GM19463 (cell line): ENCODE data around the gene ARID1B.

Experiments used
- ATAC-seq: cut with Tn5 transposase; IDR thresholded peaks from one replicate; pipeline ENCODE4 v1.9.1; 2021; ENCODE audit warnings: mild to moderate bottlenecking, moderate library complexity; ENCODE audit not compliant: unreplicated experiment

Gene ARID1B

DNA sequence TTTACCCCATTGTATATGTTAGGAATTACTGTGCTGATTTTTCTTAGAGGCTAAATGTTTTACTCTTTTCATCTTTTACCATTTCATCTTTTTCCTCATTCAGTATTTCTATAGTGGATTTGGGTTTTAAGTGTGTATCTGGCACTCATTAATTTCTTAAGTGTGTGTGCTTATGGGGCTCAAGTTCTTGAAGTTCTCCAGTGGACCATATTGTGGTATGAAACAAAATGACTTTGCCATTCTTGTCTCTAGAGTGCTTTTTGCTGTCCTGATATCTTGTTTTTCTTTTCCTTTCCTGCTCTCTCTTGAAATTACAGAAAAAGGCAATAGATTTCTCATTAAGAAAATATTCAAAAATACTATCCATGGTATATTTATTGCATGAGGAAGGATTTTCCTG, 123.1 kb downstream of the ARID1B start:
- no peak for ATAC-seq

DNA sequence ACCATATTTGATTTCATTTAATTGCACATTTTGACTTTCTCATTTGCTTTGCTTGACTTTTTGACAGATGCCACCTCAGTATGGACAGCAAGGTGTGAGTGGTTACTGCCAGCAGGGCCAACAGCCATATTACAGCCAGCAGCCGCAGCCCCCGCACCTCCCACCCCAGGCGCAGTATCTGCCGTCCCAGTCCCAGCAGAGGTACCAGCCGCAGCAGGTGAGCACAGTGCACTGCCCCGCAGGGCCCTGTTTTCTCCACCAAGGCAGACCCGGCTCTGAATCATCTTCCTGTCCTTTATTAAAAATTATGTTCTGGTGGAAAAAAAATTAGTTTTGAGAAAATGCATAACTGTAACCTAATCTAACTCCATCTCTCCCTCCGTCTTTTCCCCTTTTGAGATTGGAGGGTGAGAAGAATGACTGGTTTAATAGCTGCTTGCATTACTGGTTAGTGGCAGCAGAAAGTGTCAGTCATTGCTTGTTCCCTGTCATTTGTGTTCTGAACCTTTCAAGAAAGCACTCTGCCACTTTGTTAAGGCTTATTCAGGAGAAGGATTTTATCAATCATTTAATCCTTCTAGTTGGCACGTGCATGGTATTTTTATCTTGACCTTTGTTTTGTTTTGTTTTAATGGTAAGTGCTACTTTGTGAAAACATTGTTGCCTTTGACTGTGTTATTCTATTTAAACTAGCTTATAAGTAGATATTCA, 124.3 kb downstream of the ARID1B start:
- no peak for ATAC-seq

DNA sequence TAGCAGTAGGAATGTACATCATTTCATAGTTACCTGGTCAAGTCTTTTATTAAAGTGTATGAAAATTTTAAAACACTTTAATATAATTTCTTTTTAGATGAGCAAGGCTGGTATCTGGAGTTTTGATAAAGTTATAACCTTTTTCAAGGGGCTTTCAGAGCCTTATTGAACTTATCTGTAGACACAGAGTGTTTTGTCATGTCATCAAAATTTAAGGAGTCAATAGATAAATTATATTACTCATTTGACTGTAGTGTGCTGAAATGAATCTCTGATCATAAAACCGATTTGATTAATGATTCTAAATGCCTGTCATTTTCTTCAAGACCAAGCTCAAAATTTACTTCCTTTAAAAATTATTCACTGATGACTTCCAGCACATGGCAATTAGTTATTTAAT, 125.6 kb downstream of the ARID1B start:
- no peak for ATAC-seq

DNA sequence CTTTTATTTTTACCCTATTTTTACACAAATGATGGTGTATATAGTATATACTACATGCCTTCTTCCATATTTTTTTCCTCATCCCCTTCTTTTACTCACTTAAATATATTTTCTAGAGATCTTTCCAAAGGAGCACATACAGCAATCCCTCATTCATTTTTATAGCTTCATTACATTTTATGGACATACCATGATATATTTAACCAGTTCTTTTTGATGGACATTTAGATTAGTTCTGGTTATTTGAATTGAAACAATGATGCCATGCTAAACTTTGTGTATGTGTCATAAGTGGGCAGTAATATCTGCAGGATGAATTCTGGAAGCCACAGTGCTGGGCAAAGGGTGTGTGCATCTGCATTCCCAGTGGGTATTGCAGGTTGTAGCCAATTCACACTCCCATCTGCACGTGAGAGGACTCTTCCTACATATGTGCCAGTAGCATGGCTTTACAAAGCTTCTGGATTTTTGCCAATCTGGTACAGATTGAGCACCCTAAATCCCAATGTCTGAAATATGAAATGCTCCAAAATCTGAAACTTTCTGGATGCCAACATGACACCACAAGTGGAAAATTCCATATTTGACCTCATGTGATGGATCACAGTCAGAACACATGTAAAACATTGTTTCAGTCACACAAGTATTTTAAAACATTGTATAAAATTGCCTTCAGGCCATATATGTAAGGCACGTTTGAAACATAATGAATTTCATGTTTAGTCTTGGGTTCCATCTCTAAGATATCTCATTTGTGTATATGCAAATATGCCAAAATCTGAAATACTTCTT, 127.2 kb downstream of the ARID1B start:
- no peak for ATAC-seq

DNA sequence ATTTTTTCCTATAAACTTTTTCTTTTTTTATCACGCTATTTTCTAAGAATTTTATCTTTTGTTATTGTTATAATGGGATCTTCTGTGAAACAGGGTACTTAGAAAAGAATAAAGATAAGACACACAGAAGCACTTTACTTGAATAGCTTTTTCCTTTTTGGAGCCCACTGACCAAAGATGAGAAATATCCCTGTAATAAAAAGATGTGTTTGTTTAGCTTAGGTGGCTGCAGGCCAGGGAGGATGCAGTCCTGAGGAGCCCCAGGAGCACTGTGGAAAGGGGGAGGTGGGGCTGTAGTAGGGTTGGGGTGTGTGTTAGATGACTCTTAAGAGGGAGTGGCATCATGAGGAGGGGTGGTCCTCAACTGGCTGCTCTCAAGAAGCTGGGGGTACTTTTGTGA, 128.6 kb downstream of the ARID1B start:
- ATAC-seq = no peak

DNA sequence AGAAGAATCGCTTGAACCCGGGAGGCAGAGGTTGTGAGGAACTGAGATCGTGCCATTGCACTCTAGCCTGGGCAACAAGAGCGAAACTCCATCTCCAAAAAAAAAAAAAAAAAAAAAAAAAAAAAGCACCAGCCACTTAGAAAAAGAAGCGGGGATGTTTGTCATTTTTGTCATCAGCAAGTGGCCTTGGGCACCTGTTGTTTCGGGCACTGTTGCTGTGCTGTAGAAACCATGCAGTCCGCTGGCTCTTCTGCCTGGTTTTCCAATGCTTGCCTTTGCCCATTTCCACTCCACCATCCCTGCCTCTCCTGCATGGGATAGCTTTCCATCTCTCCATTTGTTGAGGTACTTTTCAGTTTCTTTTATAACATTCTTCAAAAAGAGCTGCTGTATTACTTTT, 129.3 kb downstream of the ARID1B start:
- no peak for ATAC-seq

DNA sequence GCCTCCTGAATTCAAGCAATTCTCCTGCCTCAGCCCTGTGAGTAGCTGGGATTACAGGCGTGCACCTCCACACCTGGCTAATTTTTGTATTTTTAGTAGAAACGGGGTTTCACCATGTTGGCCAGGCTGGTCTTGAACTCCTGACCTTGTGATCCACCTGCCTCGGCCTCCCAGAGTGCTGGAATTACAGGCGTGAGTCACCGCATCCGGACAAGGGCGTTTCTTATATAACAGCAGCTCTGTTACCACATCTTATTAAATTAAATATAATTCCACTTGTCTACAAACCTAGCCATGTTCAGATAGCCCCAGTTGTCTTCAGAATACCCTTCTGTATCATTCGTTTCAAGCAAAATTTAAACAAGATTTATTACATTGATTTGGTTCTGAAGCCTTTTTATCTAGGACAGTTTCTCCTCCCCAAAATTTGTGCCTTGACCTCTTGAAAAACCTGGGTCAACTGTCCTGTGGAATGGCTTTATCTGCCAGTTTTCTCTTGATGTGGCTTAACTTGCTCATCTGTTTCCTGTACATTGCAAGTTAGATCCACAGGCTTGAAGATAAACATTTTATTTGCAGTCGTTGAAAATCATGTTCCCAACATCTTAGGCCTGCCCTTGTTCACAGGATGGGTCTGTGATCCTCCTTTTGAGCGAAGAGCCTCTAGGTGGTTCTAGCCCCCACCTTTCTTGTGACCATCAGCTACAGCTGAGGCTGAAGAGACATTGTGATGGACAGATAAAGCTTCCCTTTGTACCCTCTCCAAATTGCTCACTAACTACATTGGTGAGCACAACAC, 132.2 kb downstream of the ARID1B start:
- no peak for ATAC-seq

DNA sequence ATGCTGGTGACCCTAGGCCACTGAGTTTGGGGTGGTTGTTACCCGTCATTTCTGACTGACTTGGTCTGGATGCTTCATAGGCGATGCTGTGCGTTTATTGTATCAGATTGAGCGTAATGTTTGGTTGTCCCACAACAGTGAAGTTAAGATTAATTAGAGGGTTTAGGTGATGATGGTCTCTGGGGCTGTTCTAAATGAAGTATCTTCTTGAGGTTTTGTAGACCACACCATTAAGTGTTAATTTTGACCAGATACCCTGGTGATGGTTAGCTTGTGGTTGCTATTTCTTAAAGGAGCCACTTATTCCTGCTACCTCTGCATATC, 132.8 kb downstream of the ARID1B start:
- no peak for ATAC-seq

DNA sequence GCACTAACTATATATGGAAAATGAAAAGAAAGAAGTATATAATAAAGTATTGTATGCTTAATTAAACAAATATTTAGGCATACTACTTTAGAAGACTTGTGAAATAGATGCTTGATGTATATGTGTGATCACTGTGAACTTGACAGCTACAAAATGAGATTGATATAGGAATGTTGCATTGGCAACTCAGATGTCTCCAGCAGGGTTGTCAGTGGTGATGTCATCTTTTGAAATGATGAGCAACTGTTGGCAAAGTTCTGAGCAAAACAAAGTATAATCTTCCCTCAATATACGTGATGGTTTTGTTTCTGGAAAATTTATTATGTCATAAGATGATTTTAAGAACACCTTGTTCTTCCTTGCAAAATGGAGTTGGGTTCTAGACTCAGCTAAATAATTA, 133.8 kb downstream of the ARID1B start:
- no peak for ATAC-seq

DNA sequence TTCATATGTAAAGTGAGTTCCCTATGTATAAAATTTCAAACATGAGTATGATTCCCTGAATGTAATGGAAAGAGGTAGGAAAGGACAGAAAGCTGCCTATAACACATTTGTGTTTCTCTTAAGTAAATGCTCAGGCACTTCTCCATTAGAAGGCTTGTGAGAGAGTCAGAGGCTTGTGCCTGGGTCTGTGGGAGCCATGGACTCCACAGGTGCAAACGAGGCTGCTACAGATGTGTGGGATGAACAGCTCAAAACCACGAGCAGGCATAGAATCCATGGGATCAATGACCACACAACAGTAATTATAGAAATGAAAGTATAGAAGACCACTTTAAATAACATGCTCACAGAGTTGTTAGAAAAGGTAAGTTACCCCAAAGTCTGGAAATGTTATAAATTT, 134.4 kb downstream of the ARID1B start:
- ATAC-seq = no peak

DNA sequence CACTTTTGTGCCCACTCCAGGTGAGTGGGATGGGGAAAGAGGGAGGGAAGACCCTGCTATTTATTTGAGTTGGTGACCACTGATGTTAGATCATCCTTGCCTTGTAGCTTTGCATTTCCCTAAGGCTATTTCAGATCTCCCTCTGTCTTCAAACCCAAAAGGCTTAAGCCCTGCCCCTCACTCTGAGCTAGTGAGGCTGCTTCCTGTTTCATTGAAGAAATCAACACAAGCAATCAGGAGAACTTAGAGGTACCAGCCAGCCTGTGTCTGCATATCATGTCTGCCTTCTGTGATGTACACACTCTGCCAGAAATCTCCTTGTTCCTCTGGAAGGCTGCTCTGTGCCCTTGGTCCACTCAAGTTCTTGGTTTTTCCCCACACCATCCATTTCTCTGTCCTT, 135.3 kb downstream of the ARID1B start:
- no peak for ATAC-seq

DNA sequence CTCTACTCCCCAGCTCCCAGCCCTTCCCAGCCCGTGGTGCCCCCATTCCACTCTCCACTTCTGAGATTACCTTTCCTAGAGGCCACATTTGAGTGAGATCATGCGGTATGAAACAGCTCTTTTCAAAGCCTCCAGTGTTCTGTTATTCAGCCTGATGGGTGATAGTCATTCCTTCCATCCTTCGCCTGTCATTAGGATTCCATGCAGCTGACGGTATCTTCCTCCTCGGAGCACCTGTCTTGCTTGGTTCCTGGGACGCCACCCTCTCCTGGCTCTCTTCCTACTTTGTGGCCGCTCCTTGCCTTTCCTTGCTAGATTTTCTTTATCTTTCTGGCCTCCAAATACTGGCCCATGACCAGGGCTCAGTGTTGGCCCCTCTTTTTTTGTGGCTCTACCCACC, 137.0 kb downstream of the ARID1B start:
- ATAC-seq = no peak

DNA sequence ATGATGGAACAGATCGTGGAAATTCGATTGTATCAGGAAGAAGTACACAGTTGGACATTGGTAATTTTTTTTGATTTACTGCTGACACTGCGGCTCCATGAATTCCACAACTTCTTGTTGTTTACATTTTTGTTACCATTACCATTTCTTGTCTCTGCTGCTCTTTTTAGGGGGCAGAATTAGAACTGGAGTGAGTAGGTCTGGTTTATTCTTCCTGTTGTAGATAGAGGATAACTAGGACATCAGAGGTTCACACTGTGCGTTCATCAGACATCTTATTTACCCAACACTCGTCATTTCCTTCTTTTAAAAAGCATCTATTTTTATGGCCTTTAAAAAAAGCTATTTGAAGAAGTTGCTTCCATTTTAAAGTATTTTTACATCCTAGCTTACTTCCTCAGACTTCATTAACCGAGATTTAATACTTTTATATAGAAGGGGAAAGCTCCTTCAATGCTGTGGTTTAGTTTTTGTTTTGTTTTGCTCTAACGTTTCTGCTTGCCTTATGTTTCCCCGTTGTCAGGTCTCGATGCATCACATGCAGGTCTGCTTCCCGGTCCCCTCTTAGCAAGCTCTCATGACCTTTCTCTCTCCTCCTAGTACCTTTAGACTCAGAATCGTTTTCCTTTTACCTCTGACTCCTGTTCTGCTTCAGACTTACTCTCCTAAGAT, 139.1 kb downstream of the ARID1B start:
- peak; percentile 40 for ATAC-seq

DNA sequence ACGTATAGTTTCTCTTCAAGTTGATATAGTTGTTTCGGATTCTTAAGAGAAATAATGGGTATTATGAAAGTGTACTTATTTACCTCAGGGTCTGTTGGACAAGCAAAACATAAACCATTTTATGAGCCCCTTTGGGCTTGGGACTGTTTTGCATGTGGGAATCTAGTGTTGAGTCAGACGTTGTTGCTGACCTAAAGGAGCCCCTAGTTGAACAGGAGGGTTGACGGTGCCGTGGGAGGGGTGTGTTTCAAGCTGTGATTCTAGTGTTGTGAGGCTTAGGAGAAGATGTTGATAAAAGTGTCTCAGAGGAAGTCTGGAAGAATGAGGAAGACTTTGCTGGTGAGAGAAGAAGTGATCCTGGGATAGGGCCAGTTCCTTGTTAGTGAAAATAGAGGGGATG, 140.0 kb downstream of the ARID1B start:
- peak; percentile 81 for ATAC-seq

DNA sequence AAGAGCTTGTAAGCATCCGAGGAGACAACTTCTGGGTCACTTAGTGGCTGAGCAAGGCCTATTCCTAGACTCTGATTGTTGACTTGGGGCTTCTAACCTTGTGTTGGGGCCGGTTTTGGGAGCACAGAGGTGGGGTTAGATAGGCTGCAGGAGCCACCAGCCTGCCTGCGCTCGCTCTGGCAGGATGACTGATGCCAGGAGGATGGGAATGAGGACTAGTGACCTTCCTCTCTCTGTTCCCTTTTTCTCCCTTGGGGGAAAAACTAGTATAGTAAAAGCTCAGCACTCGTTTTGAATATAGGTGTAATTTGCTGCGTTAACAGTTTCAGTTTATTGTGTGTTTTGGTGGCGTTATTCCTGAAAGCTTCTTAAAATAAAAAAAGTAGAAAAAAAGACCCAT, 141.5 kb downstream of the ARID1B start:
- ATAC-seq = no peak

DNA sequence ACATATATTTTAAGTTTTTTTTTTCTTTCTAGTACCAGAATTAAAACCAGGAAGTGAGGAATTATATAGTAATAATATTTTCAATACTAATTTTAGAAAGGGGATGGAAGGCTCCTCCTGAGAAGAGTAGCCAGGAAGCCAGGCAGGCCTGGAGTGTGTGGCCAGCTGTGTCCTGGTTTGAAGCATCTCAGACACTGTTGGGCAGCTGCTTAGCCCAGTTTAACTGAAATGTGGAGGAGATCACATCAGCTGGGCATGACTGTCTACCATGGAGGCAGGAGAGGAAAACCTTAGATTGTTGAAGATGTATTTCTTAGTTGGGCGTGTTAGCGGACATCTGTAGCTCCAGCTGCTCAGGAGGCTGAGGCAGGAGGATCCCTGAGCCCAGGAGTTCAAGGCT, 142.2 kb downstream of the ARID1B start:
- ATAC-seq = no peak

DNA sequence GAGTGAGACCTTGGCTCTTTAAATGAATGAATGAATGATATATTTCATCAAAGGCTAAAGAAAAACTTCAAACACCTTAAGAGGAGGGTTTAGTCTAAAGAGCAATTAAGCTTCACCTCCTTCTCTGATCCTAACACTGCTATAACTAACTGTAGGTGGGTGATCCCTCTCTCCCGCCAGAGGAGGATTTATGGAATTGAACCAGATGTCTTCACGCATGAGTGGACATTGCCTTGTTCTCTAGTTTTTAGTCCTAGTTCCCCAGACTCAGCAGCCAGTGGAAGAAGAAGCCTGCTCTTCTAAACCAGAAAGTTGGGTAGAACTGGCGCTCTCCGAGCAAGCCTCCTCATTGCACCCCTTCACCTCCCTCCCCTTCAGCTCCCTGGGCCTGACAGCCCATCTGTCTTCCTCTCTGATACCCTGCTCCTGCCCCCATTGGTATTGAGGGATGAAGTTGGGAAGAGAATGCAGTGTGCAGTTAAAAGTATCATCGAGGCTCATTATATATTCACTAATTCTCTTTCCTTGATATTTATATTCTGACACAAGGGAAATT, 142.7 kb downstream of the ARID1B start:
- ATAC-seq = no peak

DNA sequence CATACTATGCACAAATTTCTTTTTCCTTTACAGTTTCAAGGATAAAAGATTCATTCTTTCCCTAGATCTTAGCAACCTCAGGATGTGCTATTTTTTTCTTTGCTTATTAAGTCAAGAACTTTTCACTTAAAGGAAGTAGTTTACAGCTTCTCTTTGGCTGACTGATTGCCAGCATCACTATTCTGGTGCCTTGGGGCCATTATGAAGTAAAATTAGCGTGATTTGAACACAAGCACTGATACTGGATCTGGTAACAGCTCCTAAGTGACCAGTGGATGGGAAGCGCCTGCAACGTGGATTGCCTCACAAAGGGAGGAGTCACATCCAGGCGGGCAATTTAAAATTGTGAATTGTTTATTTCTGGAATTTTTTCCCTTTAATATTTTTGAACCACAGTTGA, 147.1 kb downstream of the ARID1B start:
- ATAC-seq = no peak

DNA sequence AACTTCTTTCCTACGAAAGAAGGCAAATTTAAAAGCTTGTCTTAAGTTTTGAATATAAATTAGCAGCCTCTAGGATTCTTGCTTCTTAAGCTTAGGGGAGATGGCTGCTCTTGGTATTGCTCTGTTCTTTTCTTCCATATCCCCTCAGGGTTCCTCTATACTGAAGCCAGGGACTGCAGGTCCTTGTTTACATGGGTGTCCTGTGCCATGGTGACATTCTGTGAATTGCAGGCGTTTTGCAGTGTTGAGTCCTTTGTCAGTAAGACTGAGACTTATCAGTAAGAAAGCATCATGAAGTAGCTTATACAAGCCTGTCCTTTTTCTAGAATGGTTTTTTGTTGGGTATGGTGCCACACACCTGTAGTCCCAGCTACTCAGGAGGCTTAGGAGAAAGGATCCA, 147.8 kb downstream of the ARID1B start:
- ATAC-seq = no peak

DNA sequence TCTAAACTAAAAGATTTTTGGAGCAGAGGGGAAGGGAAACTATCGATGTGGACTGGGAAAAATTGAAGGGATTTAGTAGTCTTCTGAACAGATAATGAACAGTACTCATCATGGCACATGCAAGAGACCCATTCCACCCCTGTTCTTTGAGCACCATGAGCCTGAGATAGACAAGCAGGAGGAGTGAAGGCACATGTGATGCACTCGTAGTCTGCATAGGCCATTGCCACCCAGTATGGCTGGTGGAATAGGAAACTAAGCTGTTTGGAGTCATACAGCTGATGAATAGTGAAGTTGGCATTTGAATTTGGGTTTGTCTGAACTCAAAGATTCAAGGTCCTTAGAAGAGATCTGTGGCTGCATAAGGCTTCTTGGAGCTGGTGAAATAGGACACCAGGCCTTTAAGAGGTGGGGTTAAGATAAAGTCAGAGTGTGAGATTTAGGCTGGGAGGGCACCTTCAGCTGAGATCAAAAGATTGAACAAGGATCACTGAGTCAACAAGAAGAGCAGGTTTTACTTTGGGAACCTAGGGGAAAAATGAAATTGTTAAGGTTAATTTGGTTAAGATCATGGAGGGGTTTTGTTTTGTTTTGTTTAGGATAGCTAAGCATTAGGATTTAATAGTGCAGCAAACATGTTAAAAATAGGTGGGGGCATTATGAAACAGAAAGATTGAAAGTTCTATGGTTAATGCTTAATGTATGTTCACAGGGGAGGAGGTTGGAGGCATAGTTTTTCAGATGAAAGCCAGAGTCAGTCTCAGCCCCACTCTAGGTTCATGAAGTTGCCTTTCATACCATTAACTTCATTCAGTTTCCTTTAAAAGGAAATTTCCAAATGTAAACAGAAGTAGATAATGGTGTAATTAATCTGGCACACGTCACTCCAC, 148.8 kb downstream of the ARID1B start:
- ATAC-seq = peak; percentile 87
